Natural killer cell (primary cell): ENCODE measurements around the gene TH. TPM values are rescaled to one million over a fixed set of nuclear protein-coding genes. Genes with fewer than 3 reads are reported as not detected.

Experiments
- ATAC-seq, 3 donors: fragments of 150-1000 bp in 2 of 3; fragments of 200-7000 bp in 1 of 3; cut with Tn5 transposase; 1 replicate in 1 of 3; 2 replicates in 2 of 3; pipeline ENCODE4 v1.10.0; 2021; ENCODE audit warnings: mild to moderate bottlenecking in 2 of 3, moderate library complexity in 2 of 3
- DNase-seq, 2 donors: peaks; one replicate each; pipeline versions ENCODE4 v3.0.0 to v3.0.0-alpha.2; 2013 to 2021; ENCODE audit warnings: mixed read lengths in 1 of 2
- H3K27ac ChIP-seq: one replicate; pipeline ENCODE4 v1.5.1; 2013; ENCODE audit warnings: mild to moderate bottlenecking, low read length
- H3K27me3 ChIP-seq: one replicate; pipeline ENCODE4 v1.6.1; 2013; ENCODE audit warnings: low read length; ENCODE audit not compliant: control insufficient read depth, insufficient read depth
- H3K36me3 ChIP-seq: one replicate; pipeline ENCODE4 v1.6.1; 2013; ENCODE audit warnings: low read length; ENCODE audit not compliant: control insufficient read depth, insufficient read depth
- H3K4me1 ChIP-seq: one replicate; pipeline ENCODE4 v1.6.1; 2013; ENCODE audit warnings: low read length; ENCODE audit not compliant: control insufficient read depth, insufficient read depth
- H3K4me3 ChIP-seq: one replicate; pipeline ENCODE4 v1.5.1; 2013; ENCODE audit warnings: low read length
- H3K9me3 ChIP-seq: one replicate; pipeline ENCODE4 v1.6.1; 2013; ENCODE audit warnings: low read length; ENCODE audit not compliant: control insufficient read depth, insufficient read depth
- H3K27ac Mint-ChIP-seq, 2 donors: one replicate each; pipeline ENCODE4 v1.8.0; 2022; ENCODE audit warnings: mild to moderate bottlenecking in 2 of 2, mixed read lengths in 2 of 2, moderate library complexity in 1 of 2
- H3K27me3 Mint-ChIP-seq, 2 donors: one replicate each; pipeline ENCODE4 v1.8.0; 2022; ENCODE audit warnings: low read depth in 2 of 2, mixed read lengths in 2 of 2
- H3K36me3 Mint-ChIP-seq: one replicate; pipeline ENCODE4 v1.8.0; 2022; ENCODE audit warnings: mixed read lengths
- H3K4me1 Mint-ChIP-seq, 2 donors: one replicate each; pipeline ENCODE4 v1.8.0; 2022; ENCODE audit warnings: mixed read lengths in 2 of 2
- H3K4me3 Mint-ChIP-seq: one replicate; pipeline ENCODE4 v1.8.0; 2022; ENCODE audit warnings: mild to moderate bottlenecking, moderate library complexity, mixed read lengths
- H3K9me3 Mint-ChIP-seq, 2 donors: one replicate each; pipeline ENCODE4 v1.8.0; 2022; ENCODE audit warnings: mixed read lengths in 2 of 2
- CTCF ChIP-seq: fragments of 200-600 bp; IDR thresholded peaks from one replicate; pipeline ENCODE4 v1.8.0; 2022; ENCODE audit warnings: antibody characterized with exemption
- WGBS: methylation state at CpG from one replicate; pipeline ENCODE4 v1.1.7; 2013; ENCODE audit warnings: missing lambda C conversion rate; ENCODE audit not compliant: insufficient coverage; 5-methylcytosine and 5-hydroxymethylcytosine counted together
- intact Hi-C: fragments of 100-400 bp; cut with micrococcal nuclease; formaldehyde crosslinking; loops from one replicate; pipeline ENCODE4 v1.14.2; 2022
- total RNA-seq, 4 donors: library from RNA; stranded (reverse); fragments of 120-200 nt in 1 of 4; gene quantifications; one replicate each; pipeline versions ENCODE4 v1.2.3 to v1.2.4, GENCODE V29; 2013 to 2022

The TH gene
- total RNA-seq, 3 donors from 2014 or later (not counting 1 experiment from before 2014, with no cell fraction given): not detected

GRCh38 chr11:2200957-2201519 is 29.4 kb upstream of the TH start:
- no peak overlapping the region for H3K4me3 ChIP-seq
- DNase-seq (no peak), ATAC-seq (no peak)
- peaks cover 2 to 3% of the 10 kb centered on the region in 2 donors for H3K9me3 Mint-ChIP-seq
- peaks cover 0 to 22% of the 10 kb centered on the region in 2 donors for H3K4me1 Mint-ChIP-seq
- H3K27me3 ChIP-seq: no peaks in the 10 kb centered on the region
- no peaks in the 10 kb centered on the region for H3K36me3 ChIP-seq
- H3K27ac Mint-ChIP-seq: no peak overlapping the region
- WGBS: 95% methylated on average over 1 of the region's 1 CpG
- intact Hi-C loops: no loop called here
- H3K27ac ChIP-seq: no peak overlapping the region
- no peaks in the 10 kb centered on the region for H3K9me3 ChIP-seq
- no peak overlapping the region for H3K4me3 Mint-ChIP-seq
- peaks cover 0 to 12% of the 10 kb centered on the region in 2 donors for H3K27me3 Mint-ChIP-seq
- TF ChIP-seq CTCF: no peak
- H3K4me1 ChIP-seq: peaks cover 27% of the 10 kb centered on the region
- H3K36me3 Mint-ChIP-seq: no peaks in the 10 kb centered on the region

DNA sequence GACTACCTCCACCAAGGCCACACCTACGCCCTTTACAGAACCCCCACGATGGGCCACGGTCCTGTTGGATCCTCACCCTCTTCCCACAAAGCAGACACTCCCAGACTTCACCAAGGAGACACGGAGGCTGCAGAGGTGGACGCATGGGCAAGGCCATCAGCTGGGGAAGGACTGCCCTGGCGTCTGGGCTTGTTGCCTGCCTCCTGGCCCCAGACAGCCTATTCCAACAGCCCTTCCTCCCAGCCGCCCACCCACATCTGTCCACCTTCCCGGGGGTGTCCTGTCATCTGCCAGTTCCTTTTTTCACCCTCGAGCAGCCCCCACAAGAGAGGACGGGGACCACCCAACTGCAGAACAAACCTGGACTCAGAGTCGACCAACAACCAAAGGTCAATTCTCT is 28.9 kb upstream of the TH start:
- WGBS: 94% methylated on average over 8 of the region's 11 CpGs

GRCh38 chr11:2199466-2200341 is 28.1 kb upstream of the TH start:
- TF ChIP-seq CTCF: no peak
- WGBS: 94% methylated on average over 22 of the region's 22 CpGs
- ATAC-seq: no peak
- Mint-ChIP-seq H3K36me3 (no peaks in the 10 kb centered on the region), H3K27me3 (peaks cover 0 to 12% of the 10 kb centered on the region in 2 donors), H3K9me3 (peaks cover 2 to 3% of the 10 kb centered on the region in 2 donors), H3K4me1 (peaks cover 0 to 27% of the 10 kb centered on the region in 2 donors), H3K4me3 (no peak overlapping the region), H3K27ac (no peak overlapping the region)
- DNase-seq: no peak
- H3K36me3 ChIP-seq: no peaks in the 10 kb centered on the region
- H3K27me3 ChIP-seq: no peaks in the 10 kb centered on the region
- no peak overlapping the region for H3K4me3 ChIP-seq
- H3K4me1 ChIP-seq: peaks cover 32% of the 10 kb centered on the region
- intact Hi-C loops: no loop called here
- H3K27ac ChIP-seq: no peak overlapping the region
- no peaks in the 10 kb centered on the region for H3K9me3 ChIP-seq

More for the DNA sequence above, 28.9 kb upstream of the TH start:
- peaks cover 0 to 12% of the 10 kb centered on the region in 2 donors for H3K27me3 Mint-ChIP-seq
- H3K4me3 ChIP-seq: no peak overlapping the region
- no peaks in the 10 kb centered on the region for H3K27me3 ChIP-seq
- TF ChIP-seq CTCF: no peak
- no peak for DNase-seq
- no peaks in the 10 kb centered on the region for H3K36me3 Mint-ChIP-seq
- H3K4me1 ChIP-seq: peaks cover 27% of the 10 kb centered on the region
- H3K4me3 Mint-ChIP-seq: no peak overlapping the region
- intact Hi-C loops: no loop called here
- peaks cover 2 to 3% of the 10 kb centered on the region in 2 donors for H3K9me3 Mint-ChIP-seq
- peaks cover 0 to 23% of the 10 kb centered on the region in 2 donors for H3K4me1 Mint-ChIP-seq
- no peak overlapping the region for H3K27ac Mint-ChIP-seq
- H3K36me3 ChIP-seq: no peaks in the 10 kb centered on the region
- no peak for ATAC-seq
- no peak overlapping the region for H3K27ac ChIP-seq
- no peaks in the 10 kb centered on the region for H3K9me3 ChIP-seq
